ENCODE results near the gene ADORA1. TPM values are rescaled to one million over a fixed set of nuclear protein-coding genes. Genes with fewer than 3 reads are reported as not detected.

The ADORA1 gene
- total and polyA plus RNA-seq, 2 donors (not counting 1 experiment from before 2014, with no cell fraction given), result not detected

GRCh38 chr1:203089001-203089650 lies 38.4 kb upstream of the ADORA1 start:
- no peak overlapping the region for H3K4me3 ChIP-seq (ENCODE audit: control extremely low read depth in 1 of 5, extremely low read depth in 1 of 5, insufficient read depth in 1 of 5, low read depth in 2 of 5, low read length in 4 of 5)
- Mint-ChIP-seq H3K9me3 (ENCODE audit: insufficient read depth) (no peaks in the 10 kb centered on the region), H3K27me3 (peaks cover 35% of the 10 kb centered on the region), H3K4me1 (no peaks in the 10 kb centered on the region), H3K4me3 (no peak overlapping the region), H3K27ac (no peak overlapping the region)
- no peak overlapping the region for H3K4me2 ChIP-seq (replicated peaks; ENCODE audit: low read depth, low read length, poor library complexity, severe bottlenecking)
- peaks cover 0 to 4% (median 0%) of the 10 kb centered on the region in 3 donors for H3K9me3 ChIP-seq (ENCODE audit: control extremely low read depth in 1 of 3, control insufficient read depth in 2 of 3, insufficient read depth in 1 of 3, low read length in 2 of 3)
- H2AFZ ChIP-seq (ENCODE audit: insufficient read depth, low read depth, low read length, poor library complexity, severe bottlenecking), result no peak overlapping the region
- TF ChIP-seq CTCF (IDR thresholded peaks at IDR 0.05), result no peak
- no peak for TF ChIP-seq EZH2 (IDR thresholded peaks at IDR 0.05; ENCODE audit: borderline replicate concordance, insufficient read depth, low read depth, low read length, poor library complexity, severe bottlenecking)
- H4K20me1 ChIP-seq (ENCODE audit: control insufficient read depth, insufficient read depth, low read length, poor library complexity, severe bottlenecking), result no peaks in the 10 kb centered on the region
- H3K27me3 ChIP-seq (replicated peaks in 1 of 4; ENCODE audit: control extremely low read depth in 1 of 4, control insufficient read depth in 3 of 4, insufficient read depth in 4 of 4, low read length in 3 of 4), result peaks cover 0 to 3% (median 1%) of the 10 kb centered on the region in 4 experiments
- H3K36me3 ChIP-seq (replicated peaks in 1 of 2; ENCODE audit: control extremely low read depth in 1 of 2, control insufficient read depth in 1 of 2, extremely low read depth in 1 of 2, insufficient read depth in 2 of 2, low read length in 1 of 2), result no peaks in the 10 kb centered on the region
- intact Hi-C loops (cut with micrococcal nuclease), result no loop called here
- no peaks in the 10 kb centered on the region for H3K79me2 ChIP-seq (ENCODE audit: control insufficient read depth, insufficient read depth, low read length)
- H3K4me1 ChIP-seq (ENCODE audit: control insufficient read depth in 2 of 2, insufficient read depth in 2 of 2, low read length in 2 of 2), result no peaks in the 10 kb centered on the region
- POLR2A ChIA-PET, result no interaction called here
- ATAC-seq (ENCODE audit: low read depth), result no peak
- WGBS (ENCODE audit: insufficient coverage), result 92% methylated on average over 5 of the region's 7 CpGs
- no peak overlapping the region for H3K27ac ChIP-seq (ENCODE audit: low read length in 2 of 2)
- no peak overlapping the region for H3K9ac ChIP-seq (ENCODE audit: low read length)
- CTCF ChIA-PET, result no interaction called here
- DNase-seq, result no peak

- Histone ChIP-seq H3K4me3 (ENCODE audit: control extremely low read depth in 1 of 5, extremely low read depth in 1 of 5, insufficient read depth in 1 of 5, low read depth in 2 of 5, low read length in 4 of 5) (no peak overlapping the region), H3K9ac (ENCODE audit: low read length) (no peak overlapping the region), H4K20me1 (ENCODE audit: control insufficient read depth, insufficient read depth, low read length, poor library complexity, severe bottlenecking) (no peaks in the 10 kb centered on the region), H2AFZ (ENCODE audit: insufficient read depth, low read depth, low read length, poor library complexity, severe bottlenecking) (no peak overlapping the region), H3K79me2 (ENCODE audit: control insufficient read depth, insufficient read depth, low read length) (no peaks in the 10 kb centered on the region), H3K36me3 (replicated peaks in 1 of 2; ENCODE audit: control extremely low read depth in 1 of 2, control insufficient read depth in 1 of 2, extremely low read depth in 1 of 2, insufficient read depth in 2 of 2, low read length in 1 of 2) (no peaks in the 10 kb centered on the region), H3K9me3 (ENCODE audit: control extremely low read depth in 1 of 3, control insufficient read depth in 2 of 3, insufficient read depth in 1 of 3, low read length in 2 of 3) (peaks cover 0 to 8% (median 5%) of the 10 kb centered on the region in 3 donors), H3K4me2 (replicated peaks; ENCODE audit: low read depth, low read length, poor library complexity, severe bottlenecking) (no peak overlapping the region), H3K4me1 (ENCODE audit: control insufficient read depth in 2 of 2, insufficient read depth in 2 of 2, low read length in 2 of 2) (no peaks in the 10 kb centered on the region), H3K27me3 (replicated peaks in 1 of 4; ENCODE audit: control extremely low read depth in 1 of 4, control insufficient read depth in 3 of 4, insufficient read depth in 4 of 4, low read length in 3 of 4) (peaks cover 0 to 3% (median 1%) of the 10 kb centered on the region in 4 experiments), H3K27ac (ENCODE audit: low read length in 2 of 2) (no peak overlapping the region)
- ATAC-seq (ENCODE audit: low read depth) (no peak), DNase-seq (no peak)
- H3K27ac Mint-ChIP-seq, result no peak overlapping the region
- TF ChIP-seq CTCF (IDR thresholded peaks at IDR 0.05) (no peak), EZH2 (IDR thresholded peaks at IDR 0.05; ENCODE audit: borderline replicate concordance, insufficient read depth, low read depth, low read length, poor library complexity, severe bottlenecking) (no peak)
- intact Hi-C loops (cut with micrococcal nuclease), result no loop called here
- no peak overlapping the region for H3K4me3 Mint-ChIP-seq
- H3K27me3 Mint-ChIP-seq, result peaks cover 35% of the 10 kb centered on the region
- H3K4me1 Mint-ChIP-seq, result no peaks in the 10 kb centered on the region
- ChIA-PET CTCF (no interaction called here), POLR2A (no interaction called here)
- 84% methylated on average over 7 of the region's 7 CpGs for WGBS (ENCODE audit: insufficient coverage)
- peaks cover 4% of the 10 kb centered on the region for H3K9me3 Mint-ChIP-seq (ENCODE audit: insufficient read depth)
These were observed 37.9 kb upstream of the ADORA1 start for GRCh38 chr1:203089651-203090045.

Data from B cell (primary cell).